Measurements from ENCODE around the gene OR2A5.

The OR2A5 gene

DNA sequence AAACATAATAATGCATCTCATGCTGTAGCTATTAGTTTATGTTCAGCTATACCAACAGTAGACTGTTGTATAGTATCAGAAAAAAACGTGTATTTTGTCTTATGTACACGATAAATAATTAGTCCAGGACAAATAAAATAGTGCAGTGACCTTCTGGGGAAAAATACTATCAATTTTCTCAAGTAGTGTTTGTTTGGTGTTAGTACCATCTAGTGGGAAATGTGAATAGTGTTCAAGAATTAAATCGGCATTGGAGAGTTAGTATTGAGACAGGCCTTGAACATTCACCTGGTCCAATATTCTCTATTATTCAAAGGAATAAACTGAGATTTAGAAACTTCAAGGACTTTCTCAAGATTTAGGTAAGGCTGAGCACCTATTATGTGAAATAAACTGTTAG lies 21.7 kb upstream of the OR2A5 start:
- Histone ChIP-seq H3K4me3 (replicated peaks; ENCODE audit: insufficient read depth, low read length) (no peak overlapping the region), H3K27me3 (ENCODE audit: insufficient read depth, poor library complexity, severe bottlenecking) (no peaks in the 10 kb centered on the region), H3K27ac (replicated peaks) (no peak overlapping the region)
- TF ChIP-seq SPI1 (IDR thresholded peaks at IDR 0.05; ENCODE audit: borderline replicate concordance, low read depth) = no peak
- TF ChIP-seq, protein P1, sequence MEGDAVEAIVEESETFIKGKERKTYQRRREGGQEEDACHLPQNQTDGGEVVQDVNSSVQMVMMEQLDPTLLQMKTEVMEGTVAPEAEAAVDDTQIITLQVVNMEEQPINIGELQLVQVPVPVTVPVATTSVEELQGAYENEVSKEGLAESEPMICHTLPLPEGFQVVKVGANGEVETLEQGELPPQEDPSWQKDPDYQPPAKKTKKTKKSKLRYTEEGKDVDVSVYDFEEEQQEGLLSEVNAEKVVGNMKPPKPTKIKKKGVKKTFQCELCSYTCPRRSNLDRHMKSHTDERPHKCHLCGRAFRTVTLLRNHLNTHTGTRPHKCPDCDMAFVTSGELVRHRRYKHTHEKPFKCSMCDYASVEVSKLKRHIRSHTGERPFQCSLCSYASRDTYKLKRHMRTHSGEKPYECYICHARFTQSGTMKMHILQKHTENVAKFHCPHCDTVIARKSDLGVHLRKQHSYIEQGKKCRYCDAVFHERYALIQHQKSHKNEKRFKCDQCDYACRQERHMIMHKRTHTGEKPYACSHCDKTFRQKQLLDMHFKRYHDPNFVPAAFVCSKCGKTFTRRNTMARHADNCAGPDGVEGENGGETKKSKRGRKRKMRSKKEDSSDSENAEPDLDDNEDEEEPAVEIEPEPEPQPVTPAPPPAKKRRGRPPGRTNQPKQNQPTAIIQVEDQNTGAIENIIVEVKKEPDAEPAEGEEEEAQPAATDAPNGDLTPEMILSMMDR (IDR thresholded peaks at IDR 0.05; ENCODE audit: insufficient read depth, low read length) = no peak
- no peak for TF ChIP-seq GABPA (IDR thresholded peaks at IDR 0.05; ENCODE audit: low read depth)
- TF ChIP-seq, protein P2, sequence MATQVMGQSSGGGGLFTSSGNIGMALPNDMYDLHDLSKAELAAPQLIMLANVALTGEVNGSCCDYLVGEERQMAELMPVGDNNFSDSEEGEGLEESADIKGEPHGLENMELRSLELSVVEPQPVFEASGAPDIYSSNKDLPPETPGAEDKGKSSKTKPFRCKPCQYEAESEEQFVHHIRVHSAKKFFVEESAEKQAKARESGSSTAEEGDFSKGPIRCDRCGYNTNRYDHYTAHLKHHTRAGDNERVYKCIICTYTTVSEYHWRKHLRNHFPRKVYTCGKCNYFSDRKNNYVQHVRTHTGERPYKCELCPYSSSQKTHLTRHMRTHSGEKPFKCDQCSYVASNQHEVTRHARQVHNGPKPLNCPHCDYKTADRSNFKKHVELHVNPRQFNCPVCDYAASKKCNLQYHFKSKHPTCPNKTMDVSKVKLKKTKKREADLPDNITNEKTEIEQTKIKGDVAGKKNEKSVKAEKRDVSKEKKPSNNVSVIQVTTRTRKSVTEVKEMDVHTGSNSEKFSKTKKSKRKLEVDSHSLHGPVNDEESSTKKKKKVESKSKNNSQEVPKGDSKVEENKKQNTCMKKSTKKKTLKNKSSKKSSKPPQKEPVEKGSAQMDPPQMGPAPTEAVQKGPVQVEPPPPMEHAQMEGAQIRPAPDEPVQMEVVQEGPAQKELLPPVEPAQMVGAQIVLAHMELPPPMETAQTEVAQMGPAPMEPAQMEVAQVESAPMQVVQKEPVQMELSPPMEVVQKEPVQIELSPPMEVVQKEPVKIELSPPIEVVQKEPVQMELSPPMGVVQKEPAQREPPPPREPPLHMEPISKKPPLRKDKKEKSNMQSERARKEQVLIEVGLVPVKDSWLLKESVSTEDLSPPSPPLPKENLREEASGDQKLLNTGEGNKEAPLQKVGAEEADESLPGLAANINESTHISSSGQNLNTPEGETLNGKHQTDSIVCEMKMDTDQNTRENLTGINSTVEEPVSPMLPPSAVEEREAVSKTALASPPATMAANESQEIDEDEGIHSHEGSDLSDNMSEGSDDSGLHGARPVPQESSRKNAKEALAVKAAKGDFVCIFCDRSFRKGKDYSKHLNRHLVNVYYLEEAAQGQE (IDR thresholded peaks at IDR 0.05; ENCODE audit: insufficient replicate concordance, low read depth) = no peak
- no peak for TF ChIP-seq POLR2AphosphoS5 (IDR thresholded peaks at IDR 0.05; ENCODE audit: low read depth)
- no peak for DNase-seq (ENCODE audit: low read depth in 1 of 2, low spot score in 1 of 2)

DNA sequence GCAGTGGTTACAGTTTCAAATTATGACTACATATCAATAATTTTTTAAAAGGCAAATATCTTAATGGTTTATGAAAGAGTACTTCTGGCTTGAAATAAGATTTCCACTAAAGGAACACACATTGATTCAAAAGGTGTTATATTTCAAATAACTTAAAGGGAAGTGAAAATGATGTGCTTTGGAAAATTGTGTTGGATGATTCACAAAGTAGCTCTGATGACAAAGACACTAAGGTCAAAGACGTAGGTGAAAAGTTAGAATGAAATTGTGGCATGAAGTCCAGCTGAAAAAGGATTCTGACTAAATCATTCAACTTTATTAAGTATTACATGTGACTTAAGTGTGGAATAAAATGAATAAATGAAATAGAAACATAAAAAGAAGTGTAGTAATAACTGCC lies 20.8 kb upstream of the OR2A5 start:
- TF ChIP-seq POLR2AphosphoS5 (IDR thresholded peaks at IDR 0.05; ENCODE audit: low read depth) = no peak
- no peak for TF ChIP-seq SPI1 (IDR thresholded peaks at IDR 0.05; ENCODE audit: borderline replicate concordance, low read depth)
- TF ChIP-seq, protein P2 (IDR thresholded peaks at IDR 0.05; ENCODE audit: insufficient replicate concordance, low read depth) = no peak
- TF ChIP-seq GABPA (IDR thresholded peaks at IDR 0.05; ENCODE audit: low read depth) = no peak
- TF ChIP-seq, protein P1 (IDR thresholded peaks at IDR 0.05; ENCODE audit: insufficient read depth, low read length) = no peak
- DNase-seq (ENCODE audit: low read depth in 1 of 2, low spot score in 1 of 2) = no peak
- no peak overlapping the region for H3K4me3 ChIP-seq (replicated peaks; ENCODE audit: insufficient read depth, low read length)

DNA sequence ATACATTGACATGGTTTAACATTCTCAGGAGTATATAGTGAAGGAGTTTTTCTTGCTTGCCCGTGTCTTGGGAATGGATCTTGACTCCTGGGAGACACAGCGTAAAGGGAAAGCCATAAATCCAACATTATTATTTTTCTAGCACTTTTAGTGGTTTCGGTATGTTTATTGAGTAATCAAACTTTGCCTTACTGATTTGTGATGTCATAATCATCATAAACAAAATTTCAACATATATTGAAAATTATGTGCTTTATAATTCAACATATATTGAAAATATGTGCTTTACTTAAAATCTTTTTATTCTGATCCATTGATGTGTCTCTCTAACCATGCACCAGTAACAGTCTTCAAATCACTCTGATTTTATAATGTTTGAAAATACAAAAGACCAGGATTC lies 20.2 kb upstream of the OR2A5 start:
- Histone ChIP-seq H3K27ac (replicated peaks) (no peak overlapping the region), H3K4me3 (replicated peaks; ENCODE audit: insufficient read depth, low read length) (no peak overlapping the region), H3K27me3 (ENCODE audit: insufficient read depth, poor library complexity, severe bottlenecking) (no peaks in the 10 kb centered on the region)
- DNase-seq (ENCODE audit: low read depth in 1 of 2, low spot score in 1 of 2) = no peak
- no peak for TF ChIP-seq POLR2AphosphoS5 (IDR thresholded peaks at IDR 0.05; ENCODE audit: low read depth)
- no peak for TF ChIP-seq GABPA (IDR thresholded peaks at IDR 0.05; ENCODE audit: low read depth)
- no peak for TF ChIP-seq SPI1 (IDR thresholded peaks at IDR 0.05; ENCODE audit: borderline replicate concordance, low read depth)
- TF ChIP-seq, protein P2 (IDR thresholded peaks at IDR 0.05; ENCODE audit: insufficient replicate concordance, low read depth) = no peak
- TF ChIP-seq, protein P1 (IDR thresholded peaks at IDR 0.05; ENCODE audit: insufficient read depth, low read length) = no peak

More for the DNA sequence above, 20.8 kb upstream of the OR2A5 start:
- H3K27me3 ChIP-seq (ENCODE audit: insufficient read depth, poor library complexity, severe bottlenecking) = no peaks in the 10 kb centered on the region
- no peak overlapping the region for H3K27ac ChIP-seq (replicated peaks)

Measured in HL-60 (cell line).